Ovary (tissue), 3 donors: ENCODE measurements around the gene TRAF2.

Experiments
- CTCF ChIP-seq, 3 donors: fragments of 450-650 bp in 2 of 3; fragments of 200-600 bp in 1 of 3; IDR thresholded peaks; one replicate each; pipeline versions ENCODE4 v1.5.1 to v1.8.0; 2016 to 2022; ENCODE audit warnings: antibody characterized with exemption in 3 of 3, mild to moderate bottlenecking in 1 of 3
- POLR2A ChIP-seq: fragments of 450-650 bp; IDR thresholded peaks from one replicate; pipeline ENCODE4 v1.6.1; 2017; ENCODE audit warnings: antibody characterized with exemption, mild to moderate bottlenecking, moderate library complexity
- donor health status: DM: no; HTN: no; CAD: no.

GRCh38 chr9:136838314-136839228 is 47.7 kb upstream of the TRAF2 start:
- TF ChIP-seq CTCF (IDR thresholded peaks at IDR 0.05), result no peak
- no peak for TF ChIP-seq POLR2A
